HCT116 (cell line): ENCODE data around the gene APOBEC3B. TPM values are rescaled to one million over a fixed set of nuclear protein-coding genes. Genes with fewer than 3 reads are reported as not detected.

Experiments
- ATAC-seq: fragments of 200-7000 bp; cut with Tn5 transposase; 2 replicates; pipeline ENCODE4 v1.9.1; 2020; ENCODE audit warnings: mild to moderate bottlenecking, moderate library complexity
- BruUV-seq: library from RNA; stranded (reverse); fragments of 400-500 nt; replicated peaks from 2 replicates; lab custom pipeline; 2021; lab: Mats Ljungman, UMichigan
- CTCF ChIA-PET: fragments of 300-600 bp; sonication (Branson Sonifier 250); formaldehyde crosslinking; loops from one replicate; lab custom pipeline; 2021; ENCODE audit warnings: antibody characterized with exemption; lab: Charles Lee
- POLR2A ChIA-PET: fragments of 300-600, 350-600 bp; sonication (Branson Sonifier 250); formaldehyde crosslinking; loops from one replicate; lab custom pipeline; 2021; ENCODE audit warnings: antibody characterized with exemption; lab: Charles Lee
- RAD21 ChIA-PET, 2 experiments: fragments of 300-600 bp; sonication (Branson Sonifier 250); formaldehyde crosslinking; loops; one replicate each; lab custom pipeline; 2023; ENCODE audit warnings: low total read pairs in 2 of 2; ENCODE audit not compliant: uncharacterized antibody in 2 of 2, unreplicated experiment in 2 of 2, low non-redundant PET in 1 of 2; lab: Charles Lee
- DNase-seq: peaks from one replicate; pipeline ENCODE4 v3.0.0-alpha.2; 2010; ENCODE audit warnings: low read depth, low spot score
- H2AFZ ChIP-seq: fragments of 200-600 bp; shearing (Covaris generic), sonication (generic); 2 replicates; pipeline ENCODE4 v1.6.1; 2017; ENCODE audit warnings: low read depth, mixed run types, mixed read lengths, antibody characterized with exemption, low read length; ENCODE audit not compliant: poor library complexity, severe bottlenecking
- H3K27ac ChIP-seq: 2 replicates; pipeline ENCODE4 v1.5.1; 2012; ENCODE audit warnings: low read depth, low read length
- H3K27me3 ChIP-seq: fragments of 200-600 bp; sonication (generic); 2 replicates; pipeline ENCODE4 v1.6.1; 2016; ENCODE audit warnings: mixed run types, low read length, mixed read lengths; ENCODE audit not compliant: insufficient read depth
- H3K36me3 ChIP-seq, 2 experiments: fragments of 200-500 bp in 1 of 2; fragments of 200-600 bp in 1 of 2; sonication (Bioruptor generic) in 1 of 2; sonication (generic) in 1 of 2; 2 replicates each; pipeline versions ENCODE4 v1.5.1 to v1.6.1; 2014 to 2016; ENCODE audit warnings: low read length in 2 of 2, inconsistent platforms in 1 of 2, mixed read lengths in 1 of 2, mixed run types in 1 of 2; ENCODE audit not compliant: insufficient read depth in 2 of 2, control insufficient read depth in 1 of 2
- H3K4me1 ChIP-seq, 2 experiments: fragments of 200-600 bp in 1 of 2; sonication (generic) in 1 of 2; 2 replicates each; pipeline versions ENCODE4 v1.5.1 to v1.6.1; 2012 to 2017; ENCODE audit warnings: low read length in 2 of 2, inconsistent platforms in 1 of 2, mild to moderate bottlenecking in 1 of 2, mixed read lengths in 1 of 2, mixed run types in 1 of 2, moderate library complexity in 1 of 2; ENCODE audit not compliant: insufficient read depth in 2 of 2, control insufficient read depth in 1 of 2
- H3K4me2 ChIP-seq: fragments of 200-600 bp; sonication (generic); 2 replicates; pipeline ENCODE4 v1.6.1; 2017; ENCODE audit warnings: mixed run types, low read length, mixed read lengths
- H3K4me3 ChIP-seq, 2 experiments: fragments of 200-600 bp in 1 of 2; sonication (generic) in 1 of 2; replicated peaks in 1 of 2; 2 replicates each; pipeline ENCODE4 v1.5.1; 2011 to 2016; ENCODE audit warnings: low read length in 2 of 2, control low read depth in 1 of 2, low read depth in 1 of 2, mild to moderate bottlenecking in 1 of 2, mixed read lengths in 1 of 2, mixed run types in 1 of 2
- H3K79me2 ChIP-seq: fragments of 200-600 bp; sonication (generic); 2 replicates; pipeline ENCODE4 v1.6.1; 2017; ENCODE audit warnings: mild to moderate bottlenecking, mixed run types, low read length, moderate library complexity, mixed read lengths; ENCODE audit not compliant: insufficient read depth
- H3K9ac ChIP-seq: fragments of 200-600 bp; sonication (generic); 2 replicates; pipeline ENCODE4 v1.6.1; 2016; ENCODE audit warnings: low read length, mixed read lengths
- H3K9me2 ChIP-seq: fragments of 200-600 bp; sonication (generic), shearing (Covaris generic); 2 replicates; pipeline ENCODE4 v1.6.1; 2017; ENCODE audit warnings: mixed run types, mild to moderate bottlenecking, moderate library complexity; ENCODE audit not compliant: insufficient read depth
- H3K9me3 ChIP-seq, 2 experiments: fragments of 200-500 bp in 1 of 2; fragments of 200-600 bp in 1 of 2; sonication (Bioruptor generic) in 1 of 2; sonication (generic) in 1 of 2; 2 replicates each; pipeline ENCODE4 v1.6.1; 2014 to 2017; ENCODE audit warnings: low read length in 2 of 2, mixed read lengths in 2 of 2, inconsistent platforms in 1 of 2, low read depth in 1 of 2, mild to moderate bottlenecking in 1 of 2, mixed run types in 1 of 2, moderate library complexity in 1 of 2; ENCODE audit not compliant: control insufficient read depth in 1 of 2, insufficient read depth in 1 of 2
- H4K20me1 ChIP-seq: fragments of 200-600 bp; sonication (generic), shearing (Covaris generic); 2 replicates; pipeline ENCODE4 v1.6.1; 2017; ENCODE audit warnings: mixed run types, mild to moderate bottlenecking, moderate library complexity; ENCODE audit not compliant: insufficient read depth
- CBX3 ChIP-seq: IDR thresholded peaks from 2 replicates; pipeline ENCODE4 v1.6.1; 2012; ENCODE audit warnings: low read depth
- CEBPB ChIP-seq: IDR thresholded peaks from 2 replicates; pipeline ENCODE4 v1.6.1; 2012; ENCODE audit warnings: low read depth
- EGR1 ChIP-seq: IDR thresholded peaks from 2 replicates; pipeline ENCODE4 v1.6.1; 2012; ENCODE audit warnings: low read depth
- EZH2 ChIP-seq: fragments of 200-600 bp; sonication (generic); IDR thresholded peaks from 2 replicates; pipeline ENCODE4 v1.6.1; 2017; ENCODE audit warnings: antibody characterized with exemption, mixed run types
- EZH2phosphoT487 ChIP-seq: fragments of 200-600 bp; IDR thresholded peaks from 2 replicates; pipeline ENCODE4 v1.6.1; 2018; ENCODE audit warnings: antibody characterized with exemption, borderline replicate concordance
- FOSL1 ChIP-seq: IDR thresholded peaks from 2 replicates; pipeline ENCODE4 v1.6.1; 2012; ENCODE audit warnings: low read depth
- JUND ChIP-seq: IDR thresholded peaks from 2 replicates; pipeline ENCODE4 v1.6.1; 2012
- POLR2A ChIP-seq: IDR thresholded peaks from 2 replicates; pipeline ENCODE4 v1.7.0; 2011; ENCODE audit warnings: borderline replicate concordance; ENCODE audit not compliant: insufficient read depth, insufficient read length; ENCODE audit errors: extremely low read depth
- RAD21 ChIP-seq: IDR thresholded peaks from 2 replicates; pipeline ENCODE4 v1.6.1; 2012; ENCODE audit warnings: low read depth, mild to moderate bottlenecking
- SIN3A ChIP-seq: IDR thresholded peaks from 2 replicates; pipeline ENCODE4 v1.6.1; 2012; ENCODE audit warnings: low read depth
- SP1 ChIP-seq: IDR thresholded peaks from 2 replicates; pipeline ENCODE4 v1.6.1; 2012; ENCODE audit warnings: low read depth
- SRF ChIP-seq: IDR thresholded peaks from 2 replicates; pipeline ENCODE4 v1.6.1; 2012; ENCODE audit warnings: low read depth
- TCF7L2 ChIP-seq: IDR thresholded peaks from 2 replicates; pipeline ENCODE4 v1.7.0; 2011; ENCODE audit warnings: borderline replicate concordance, inconsistent platforms; ENCODE audit not compliant: insufficient read depth, insufficient read length; ENCODE audit errors: extremely low read depth
- YY1 ChIP-seq: IDR thresholded peaks from 2 replicates; pipeline ENCODE4 v1.6.1; 2011; ENCODE audit warnings: low read length, low read depth, moderate library complexity, mild to moderate bottlenecking; ENCODE audit not compliant: insufficient replicate concordance; ENCODE audit errors: extremely low read depth
- ZFX ChIP-seq: fragments of 450-650 bp; IDR thresholded peaks from 2 replicates; pipeline ENCODE4 v1.6.1; 2017
- ZNF274 ChIP-seq: fragments of 200-500 bp; sonication (Bioruptor generic); IDR thresholded peaks from 2 replicates; pipeline ENCODE4 v1.6.1; 2014; ENCODE audit warnings: mild to moderate bottlenecking, low read depth, low read length, inconsistent platforms
- intact Hi-C: fragments of 100-400 bp; cut with micrococcal nuclease; formaldehyde crosslinking; loops from 2 replicates; pipeline ENCODE4 v1.10.0; 2022
- total RNA-seq: library from RNA; stranded (reverse); gene quantifications from one replicate; pipeline ENCODE4 v1.2.1, GENCODE V29; 2021; ENCODE audit not compliant: unreplicated experiment
- TF ChIP-seq, protein P1 (sequence below): IDR thresholded peaks from 2 replicates; pipeline ENCODE4 v1.6.1; 2012
- TF ChIP-seq, protein P2 (sequence below): IDR thresholded peaks from 2 replicates; pipeline ENCODE4 v1.6.1; 2012; ENCODE audit warnings: low read depth
- TF ChIP-seq, protein P3 (sequence below), 3 experiments: fragments of 200-600 bp in 1 of 3; sonication (generic) in 1 of 3; IDR thresholded peaks in 2 of 3; conservative IDR thresholded peaks in 1 of 3; 2 replicates each; pipeline ENCODE4 v1.5.1; 2012 to 2017; ENCODE audit warnings: low read depth in 2 of 3, low read length in 2 of 3, antibody characterized with exemption in 1 of 3, borderline replicate concordance in 1 of 3, control low read depth in 1 of 3, mild to moderate bottlenecking in 1 of 3, mixed read lengths in 1 of 3, mixed run types in 1 of 3, moderate library complexity in 1 of 3; ENCODE audit not compliant: insufficient read depth in 1 of 3
- TF ChIP-seq, protein P4 (sequence below): IDR thresholded peaks from 2 replicates; pipeline ENCODE4 v1.6.1; 2012

The APOBEC3B gene
- total RNA-seq, 1 experiment from 2014 or later, result 10.3 TPM

DNA sequence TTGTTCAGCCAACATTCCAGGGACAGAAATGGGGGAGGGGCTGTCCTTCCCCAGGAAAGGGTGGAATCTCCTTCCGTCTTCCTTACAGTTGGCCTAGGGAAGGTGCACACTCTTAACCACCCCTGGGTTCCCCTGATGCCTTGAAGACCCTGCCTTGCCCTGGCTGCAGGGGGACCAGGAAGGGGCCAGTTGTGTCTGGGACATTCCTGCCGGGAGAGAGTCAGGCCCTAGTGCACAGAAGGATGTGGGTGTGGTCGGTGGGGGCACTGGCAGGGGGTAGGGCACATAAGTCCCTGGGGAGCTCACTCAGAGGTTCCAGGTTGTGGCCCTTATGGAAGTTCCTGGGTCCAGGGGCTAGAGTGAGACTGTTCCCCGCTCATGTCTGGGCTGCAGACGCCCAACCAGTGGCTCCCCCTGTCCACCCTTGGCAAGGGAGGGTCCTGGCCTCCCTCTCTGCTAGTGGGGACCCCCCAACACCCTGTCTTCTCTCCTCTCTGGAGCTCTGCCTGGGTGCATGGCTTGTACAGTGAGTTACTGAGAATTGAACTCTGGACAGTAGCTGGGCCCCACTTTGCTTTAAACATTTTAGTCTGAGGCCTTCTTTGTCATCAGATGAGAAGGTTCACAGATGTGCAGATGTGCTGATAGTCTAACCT is 26.8 kb upstream of the APOBEC3B start:
- CTCF ChIA-PET, result interaction anchor here (1.4 kb wide), 1 partner anchor 28 kb away, joined by 3 read pairs; no protein-coding TSS in a partner anchor
- Histone ChIP-seq H4K20me1 (no peaks in the 10 kb centered on the region), H3K27me3 (peaks cover 3% of the 10 kb centered on the region; the same call in 1 of the 2 replicates), H3K9ac (no peak overlapping the region), H3K4me3 (no peak overlapping the region), H3K4me2 (no peak overlapping the region), H3K9me2 (no peaks in the 10 kb centered on the region), H3K79me2 (no peaks in the 10 kb centered on the region), H3K4me1 (no peaks in the 10 kb centered on the region; a peak in 1 of 4 replicates), H3K36me3 (no peaks in the 10 kb centered on the region)
- intact Hi-C loops, result no loop called here
- no TSS peak for BruUV-seq
- no peak for DNase-seq
- ATAC-seq, result no peak
- RAD21 ChIA-PET, result no interaction called here
- TF ChIP-seq ZFX (no peak), SP1 (no peak), SIN3A (no peak), EGR1 (no peak), EZH2 (no peak), POLR2A (no peak), ZNF274 (no peak), SRF (no peak), CBX3 (no peak), EZH2phosphoT487 (no peak), FOSL1 (no peak), CEBPB (no peak), JUND (no peak), YY1 (no peak), RAD21 (no peak), TCF7L2 (no peak)
- TF ChIP-seq, protein P1, sequence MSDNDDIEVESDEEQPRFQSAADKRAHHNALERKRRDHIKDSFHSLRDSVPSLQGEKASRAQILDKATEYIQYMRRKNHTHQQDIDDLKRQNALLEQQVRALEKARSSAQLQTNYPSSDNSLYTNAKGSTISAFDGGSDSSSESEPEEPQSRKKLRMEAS, result no peak
- TF ChIP-seq, protein P2, sequence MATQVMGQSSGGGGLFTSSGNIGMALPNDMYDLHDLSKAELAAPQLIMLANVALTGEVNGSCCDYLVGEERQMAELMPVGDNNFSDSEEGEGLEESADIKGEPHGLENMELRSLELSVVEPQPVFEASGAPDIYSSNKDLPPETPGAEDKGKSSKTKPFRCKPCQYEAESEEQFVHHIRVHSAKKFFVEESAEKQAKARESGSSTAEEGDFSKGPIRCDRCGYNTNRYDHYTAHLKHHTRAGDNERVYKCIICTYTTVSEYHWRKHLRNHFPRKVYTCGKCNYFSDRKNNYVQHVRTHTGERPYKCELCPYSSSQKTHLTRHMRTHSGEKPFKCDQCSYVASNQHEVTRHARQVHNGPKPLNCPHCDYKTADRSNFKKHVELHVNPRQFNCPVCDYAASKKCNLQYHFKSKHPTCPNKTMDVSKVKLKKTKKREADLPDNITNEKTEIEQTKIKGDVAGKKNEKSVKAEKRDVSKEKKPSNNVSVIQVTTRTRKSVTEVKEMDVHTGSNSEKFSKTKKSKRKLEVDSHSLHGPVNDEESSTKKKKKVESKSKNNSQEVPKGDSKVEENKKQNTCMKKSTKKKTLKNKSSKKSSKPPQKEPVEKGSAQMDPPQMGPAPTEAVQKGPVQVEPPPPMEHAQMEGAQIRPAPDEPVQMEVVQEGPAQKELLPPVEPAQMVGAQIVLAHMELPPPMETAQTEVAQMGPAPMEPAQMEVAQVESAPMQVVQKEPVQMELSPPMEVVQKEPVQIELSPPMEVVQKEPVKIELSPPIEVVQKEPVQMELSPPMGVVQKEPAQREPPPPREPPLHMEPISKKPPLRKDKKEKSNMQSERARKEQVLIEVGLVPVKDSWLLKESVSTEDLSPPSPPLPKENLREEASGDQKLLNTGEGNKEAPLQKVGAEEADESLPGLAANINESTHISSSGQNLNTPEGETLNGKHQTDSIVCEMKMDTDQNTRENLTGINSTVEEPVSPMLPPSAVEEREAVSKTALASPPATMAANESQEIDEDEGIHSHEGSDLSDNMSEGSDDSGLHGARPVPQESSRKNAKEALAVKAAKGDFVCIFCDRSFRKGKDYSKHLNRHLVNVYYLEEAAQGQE, result no peak
- TF ChIP-seq, protein P3, sequence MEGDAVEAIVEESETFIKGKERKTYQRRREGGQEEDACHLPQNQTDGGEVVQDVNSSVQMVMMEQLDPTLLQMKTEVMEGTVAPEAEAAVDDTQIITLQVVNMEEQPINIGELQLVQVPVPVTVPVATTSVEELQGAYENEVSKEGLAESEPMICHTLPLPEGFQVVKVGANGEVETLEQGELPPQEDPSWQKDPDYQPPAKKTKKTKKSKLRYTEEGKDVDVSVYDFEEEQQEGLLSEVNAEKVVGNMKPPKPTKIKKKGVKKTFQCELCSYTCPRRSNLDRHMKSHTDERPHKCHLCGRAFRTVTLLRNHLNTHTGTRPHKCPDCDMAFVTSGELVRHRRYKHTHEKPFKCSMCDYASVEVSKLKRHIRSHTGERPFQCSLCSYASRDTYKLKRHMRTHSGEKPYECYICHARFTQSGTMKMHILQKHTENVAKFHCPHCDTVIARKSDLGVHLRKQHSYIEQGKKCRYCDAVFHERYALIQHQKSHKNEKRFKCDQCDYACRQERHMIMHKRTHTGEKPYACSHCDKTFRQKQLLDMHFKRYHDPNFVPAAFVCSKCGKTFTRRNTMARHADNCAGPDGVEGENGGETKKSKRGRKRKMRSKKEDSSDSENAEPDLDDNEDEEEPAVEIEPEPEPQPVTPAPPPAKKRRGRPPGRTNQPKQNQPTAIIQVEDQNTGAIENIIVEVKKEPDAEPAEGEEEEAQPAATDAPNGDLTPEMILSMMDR (IDR thresholded peaks at IDR 0.05 in 2 of 3, conservative IDR thresholded peaks at IDR 0.05 in 1 of 3; ENCODE audit: borderline replicate concordance in 1 of 3, insufficient read depth in 1 of 3, low read depth in 2 of 3, low read length in 2 of 3), result no peak
- TF ChIP-seq, protein P4, sequence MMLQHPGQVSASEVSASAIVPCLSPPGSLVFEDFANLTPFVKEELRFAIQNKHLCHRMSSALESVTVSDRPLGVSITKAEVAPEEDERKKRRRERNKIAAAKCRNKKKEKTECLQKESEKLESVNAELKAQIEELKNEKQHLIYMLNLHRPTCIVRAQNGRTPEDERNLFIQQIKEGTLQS, result no peak
- TF ChIP-seq, all 23 proteins: peak for 0
- Histone ChIP-seq H2AFZ (no peak overlapping the region), H3K9me3 (no peaks in the 10 kb centered on the region), H3K27ac (no peak overlapping the region)
- POLR2A ChIA-PET, result no interaction called here
